GF-D8 (cell line): ENCODE results near the gene SCARB1.

Experiments used
- DNase-seq: peaks from one replicate; lab custom pipeline; 2025; lab: John Stamatoyannopoulos, UW

Gene SCARB1

DNA sequence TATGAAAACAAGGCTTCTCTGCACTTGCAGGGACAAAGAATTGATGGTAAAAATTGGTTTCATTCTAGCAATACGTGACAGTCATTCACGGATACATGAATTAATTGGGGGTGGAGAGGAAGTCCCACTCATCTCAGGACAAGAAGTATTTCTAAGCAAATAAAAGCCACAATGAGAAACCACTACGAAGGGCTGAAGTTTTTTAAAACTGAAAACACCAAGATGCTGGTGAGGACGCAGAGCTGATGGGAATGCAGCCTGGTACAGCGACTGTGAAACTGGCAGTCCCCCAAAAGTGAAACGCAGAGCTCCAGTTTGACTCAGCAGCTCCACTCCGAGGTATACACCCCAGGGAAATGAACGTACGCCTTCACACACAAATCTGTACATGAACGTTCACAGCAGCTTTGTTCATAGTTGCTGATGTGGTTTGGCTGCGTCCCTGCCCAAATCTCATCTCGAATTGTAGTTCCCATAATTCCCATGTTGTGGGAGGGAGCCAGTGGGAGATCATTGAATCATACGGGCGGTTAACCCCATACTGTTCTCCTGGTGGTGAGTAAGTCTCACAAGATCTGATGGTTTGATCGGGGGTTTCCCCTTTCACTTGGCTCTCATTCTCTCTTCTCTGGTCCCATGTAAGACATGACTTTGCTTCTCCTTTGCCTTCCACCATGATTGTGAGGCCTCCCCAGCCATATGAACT lies 89.0 kb downstream of the SCARB1 start:
- peak; percentile 30 for DNase-seq

- DNase-seq: peak; percentile 67
Measured at GRCh38 chr12:124774054-124774461, 89.6 kb downstream of the SCARB1 start.

GRCh38 chr12:124772289-124773170 lies 91.1 kb downstream of the SCARB1 start:
- no peak for DNase-seq

GRCh38 chr12:124771462-124772288 lies 92.0 kb downstream of the SCARB1 start:
- DNase-seq: no peak

DNA sequence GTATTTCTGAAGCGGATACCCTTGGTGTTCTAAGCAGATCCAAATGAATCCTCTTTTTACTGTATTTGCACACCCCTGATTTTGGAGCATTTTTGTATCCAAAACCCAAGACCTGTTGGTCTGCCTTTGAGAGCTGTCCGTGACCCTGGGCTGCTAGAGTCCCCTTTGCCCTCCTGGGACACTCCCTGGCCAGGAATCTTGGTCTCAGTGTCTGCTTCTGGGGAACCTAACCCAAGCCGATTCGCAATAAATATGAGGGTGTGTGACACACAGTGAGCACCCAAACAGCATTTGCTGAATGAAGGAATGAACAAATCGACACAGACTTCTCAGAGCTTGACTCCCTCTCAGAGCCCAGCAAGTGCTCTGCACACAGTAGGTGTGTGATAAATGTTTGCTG lies 92.9 kb downstream of the SCARB1 start:
- DNase-seq: no peak

DNA sequence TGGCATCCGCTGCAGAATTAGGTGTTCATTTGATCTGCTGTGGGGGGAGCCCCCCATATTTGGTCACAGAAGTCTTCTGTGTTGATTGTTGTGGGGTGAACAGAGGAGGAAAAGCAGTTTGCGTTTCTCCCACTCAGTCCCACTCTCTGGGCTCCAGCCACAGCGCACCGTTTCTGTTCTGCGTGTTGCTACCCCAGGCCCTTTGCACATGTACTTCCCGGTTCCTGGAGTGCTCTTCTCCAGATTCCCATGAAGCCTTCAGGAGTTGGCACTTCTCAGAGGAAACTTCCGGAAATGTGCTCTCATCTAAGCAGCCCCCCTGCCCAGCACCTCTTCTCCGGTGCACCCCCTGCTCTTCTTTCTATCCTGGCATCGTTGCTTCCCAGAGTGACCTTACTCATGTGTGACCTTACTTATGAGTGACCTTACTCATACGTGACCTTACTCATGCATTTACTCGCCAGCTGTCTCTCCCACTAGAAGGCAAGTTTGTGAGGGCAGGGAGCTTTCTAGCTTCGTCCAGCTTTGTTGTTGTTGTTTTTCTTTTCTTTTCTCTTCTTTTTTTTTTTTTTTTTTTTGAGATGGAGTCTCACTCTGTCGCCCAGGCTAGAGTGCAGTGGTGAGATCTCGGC lies 93.7 kb downstream of the SCARB1 start:
- DNase-seq: no peak

GRCh38 chr12:124769163-124769530 lies 94.5 kb downstream of the SCARB1 start:
- DNase-seq: no peak

DNA sequence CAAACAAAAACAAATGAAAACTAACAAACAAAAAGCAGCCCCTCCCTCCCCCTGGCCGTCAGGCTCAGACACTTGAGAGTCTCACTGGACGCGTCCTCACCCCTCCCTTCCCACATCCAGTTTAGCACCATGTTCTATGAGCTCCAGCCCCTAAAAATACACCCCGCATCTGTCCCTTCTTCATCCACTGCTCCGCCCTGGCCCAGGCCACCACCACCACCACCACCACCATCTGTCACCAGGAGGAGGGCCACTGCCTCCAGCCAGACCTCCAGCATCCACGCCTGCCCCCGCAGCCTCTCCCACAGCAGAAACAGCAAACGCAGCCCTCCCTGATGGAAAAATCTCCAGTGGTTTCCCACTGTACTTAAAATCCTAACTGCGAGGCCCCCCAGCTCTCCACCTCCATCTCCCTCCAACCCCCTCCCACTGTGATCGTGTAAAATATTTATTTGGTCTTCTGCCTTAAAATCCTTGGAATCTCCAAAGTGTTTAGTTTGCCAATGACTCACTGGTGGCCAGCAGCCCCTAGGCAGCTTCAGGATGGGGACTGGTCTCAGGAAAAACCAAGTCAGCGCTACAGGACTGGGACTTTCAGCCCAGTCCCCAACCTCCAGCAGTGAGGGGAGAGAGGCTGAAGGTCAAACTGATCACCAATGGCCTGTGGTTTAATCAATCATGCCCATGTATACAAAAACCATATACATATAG lies 95.1 kb downstream of the SCARB1 start:
- no peak for DNase-seq

DNA sequence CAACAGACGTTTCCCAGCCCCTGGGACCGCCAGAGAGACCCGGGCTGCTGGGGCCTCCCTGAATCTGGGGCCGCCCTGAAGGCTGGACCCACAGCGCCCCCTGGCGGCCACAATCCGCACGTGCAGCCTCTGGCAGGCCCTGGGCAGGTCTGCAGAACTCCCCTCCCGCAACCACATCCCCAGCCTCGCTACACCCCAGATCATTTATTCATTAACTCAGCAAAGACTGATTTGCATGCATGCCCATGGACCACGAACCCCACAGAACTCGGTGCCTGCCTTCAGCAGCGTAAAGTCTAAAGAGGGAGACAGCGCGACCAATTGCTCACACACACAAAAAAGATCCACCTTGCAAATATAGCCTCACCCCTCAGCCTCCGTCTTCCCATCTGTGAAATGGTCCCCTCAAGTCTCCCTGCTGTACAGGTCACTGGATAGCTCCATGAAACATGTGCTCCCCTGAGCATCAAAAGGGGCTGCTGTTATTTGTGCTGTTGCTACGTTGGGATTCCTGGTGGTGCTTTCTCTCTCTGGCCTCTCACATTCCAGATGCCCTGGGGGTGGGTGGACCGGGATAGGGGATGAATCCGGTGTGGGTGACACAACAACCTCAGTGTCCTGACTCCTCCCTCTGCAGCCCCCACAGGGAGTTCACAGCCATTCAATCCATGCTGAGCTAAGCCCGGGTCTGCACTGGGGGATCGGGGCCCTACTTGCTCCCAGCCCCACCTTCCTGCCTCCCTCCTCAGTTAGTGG lies 96.4 kb downstream of the SCARB1 start:
- peak; percentile 24 for DNase-seq

DNA sequence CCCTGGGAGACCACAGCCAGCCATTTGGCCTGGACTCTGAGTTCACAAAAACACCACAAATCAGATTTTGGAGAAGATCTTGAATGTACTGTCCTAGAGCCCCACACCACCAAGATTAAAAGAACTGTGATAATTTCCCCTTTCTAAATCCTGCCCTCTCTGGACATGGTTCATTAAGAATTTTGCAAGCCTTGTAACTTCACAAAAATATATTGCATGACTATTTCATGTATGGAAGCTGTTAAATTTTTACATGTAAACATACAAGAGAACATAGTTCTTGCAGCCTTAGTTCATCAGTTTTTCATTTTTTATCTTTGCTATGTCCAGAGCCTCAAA lies 97.0 kb downstream of the SCARB1 start:
- DNase-seq: no peak

- no peak for DNase-seq
Measured at GRCh38 chr12:124765581-124766489, 97.8 kb downstream of the SCARB1 start.

DNA sequence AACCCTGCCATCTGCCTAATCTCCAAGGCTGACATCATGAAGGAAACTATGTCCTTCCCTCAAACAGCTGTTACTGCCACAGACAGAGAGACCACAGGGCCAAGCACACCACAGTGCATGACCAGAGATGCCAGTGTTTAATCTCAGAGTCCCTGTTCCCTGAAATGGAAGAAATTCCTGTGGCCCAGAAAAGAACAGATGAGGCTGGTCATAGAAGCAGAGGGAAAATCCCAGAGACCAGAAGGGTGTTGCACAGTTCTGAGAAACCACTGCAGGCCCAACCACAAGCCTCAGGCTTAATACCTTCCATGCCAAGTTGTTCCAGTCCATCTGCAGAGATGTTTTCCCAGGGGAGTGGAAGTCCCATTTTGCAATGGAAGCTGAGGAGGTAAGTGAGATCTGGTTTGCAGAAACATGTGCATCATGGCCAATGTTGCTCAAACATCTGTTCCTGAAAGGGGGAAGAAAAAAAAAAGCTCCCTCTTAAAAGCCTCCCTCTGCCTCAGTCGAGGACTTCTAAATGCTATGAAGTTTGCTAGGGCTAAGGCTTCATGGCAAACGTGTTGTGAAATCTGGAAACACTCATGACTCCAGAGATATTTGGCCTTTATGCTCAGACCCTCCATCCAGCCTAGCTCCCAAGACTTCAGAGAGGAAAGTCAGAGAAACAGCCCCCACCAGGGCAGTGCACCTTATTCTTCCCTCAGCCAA lies 98.6 kb downstream of the SCARB1 start:
- peak; percentile 44 for DNase-seq

DNA sequence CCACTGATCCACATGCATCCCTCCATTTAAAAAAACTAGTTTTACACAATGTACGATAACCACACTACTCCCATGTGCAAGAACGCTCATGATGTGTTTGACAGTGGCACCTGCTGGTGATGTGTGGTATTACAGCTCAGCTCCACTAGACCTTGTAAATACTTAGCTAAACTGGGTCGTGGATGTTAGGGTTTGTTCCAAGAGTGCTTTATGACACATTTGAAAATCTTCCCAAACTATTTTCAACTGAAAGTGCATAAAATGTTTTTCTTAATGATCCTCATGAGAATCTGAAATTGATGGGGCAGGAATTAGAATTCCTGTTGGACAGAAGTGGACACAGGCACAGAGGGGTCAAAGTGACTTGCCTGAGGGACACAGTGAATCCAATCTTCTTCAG lies 99.2 kb downstream of the SCARB1 start:
- no peak for DNase-seq

DNA sequence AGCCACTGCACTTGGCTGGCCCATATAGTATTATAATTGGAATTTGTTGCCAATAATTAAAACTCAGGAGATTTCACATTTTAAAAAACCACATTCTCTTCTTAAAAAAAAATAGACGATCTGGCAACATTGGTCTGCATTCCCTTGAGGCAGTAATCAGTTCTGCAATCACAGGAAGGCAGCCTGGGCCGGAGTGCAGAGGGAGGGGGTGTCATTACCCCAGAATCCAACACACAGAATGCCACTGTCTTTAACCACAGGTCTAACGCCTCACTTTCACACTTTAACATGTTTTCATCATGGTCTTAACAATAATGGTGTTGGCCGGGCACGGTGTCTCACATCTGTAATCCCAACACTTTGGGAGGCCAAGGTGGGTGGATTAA lies 100.1 kb downstream of the SCARB1 start:
- no peak for DNase-seq

DNA sequence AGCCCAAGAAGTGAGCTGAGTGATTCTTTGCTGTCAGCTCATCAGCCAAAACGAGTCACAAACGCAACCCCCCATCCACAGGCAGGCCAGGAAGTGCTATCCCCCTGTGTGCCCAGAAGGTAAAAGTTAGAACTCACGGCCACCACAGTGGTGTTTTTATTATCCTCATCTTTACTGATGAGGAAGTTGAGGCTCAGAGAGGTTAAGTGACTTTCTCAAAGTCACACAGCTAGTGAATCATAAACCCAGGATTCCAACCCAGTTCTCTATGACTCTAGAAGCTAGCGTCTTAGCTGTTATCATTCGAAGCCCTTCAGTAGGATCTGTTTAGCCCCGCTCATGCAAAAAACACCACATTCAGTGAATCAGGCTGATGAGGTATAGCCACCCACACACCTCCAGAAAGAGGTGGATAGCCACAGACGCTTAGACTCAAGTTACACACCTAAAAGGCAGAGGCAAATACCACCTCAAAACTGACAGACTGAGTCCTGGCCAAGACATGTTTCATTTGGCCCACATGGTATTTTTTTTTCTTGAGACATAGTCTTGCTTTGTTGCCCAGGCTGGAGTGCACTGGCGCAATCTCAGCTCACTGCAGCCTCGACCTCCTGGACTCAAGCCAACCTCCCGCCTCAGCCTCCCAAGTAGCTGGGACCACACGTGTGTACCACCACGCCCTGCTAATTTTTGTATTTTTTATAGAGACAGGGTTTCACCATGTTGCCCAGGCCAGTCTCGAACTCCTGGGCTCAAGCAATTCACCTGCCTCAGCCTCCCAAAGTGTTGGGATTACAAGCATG lies 100.7 kb downstream of the SCARB1 start:
- DNase-seq: no peak

- DNase-seq: no peak
Measured at GRCh38 chr12:124762384-124762783, 101.3 kb downstream of the SCARB1 start.

- no peak for DNase-seq
Measured at GRCh38 chr12:124761871-124762270, 101.8 kb downstream of the SCARB1 start.

DNA sequence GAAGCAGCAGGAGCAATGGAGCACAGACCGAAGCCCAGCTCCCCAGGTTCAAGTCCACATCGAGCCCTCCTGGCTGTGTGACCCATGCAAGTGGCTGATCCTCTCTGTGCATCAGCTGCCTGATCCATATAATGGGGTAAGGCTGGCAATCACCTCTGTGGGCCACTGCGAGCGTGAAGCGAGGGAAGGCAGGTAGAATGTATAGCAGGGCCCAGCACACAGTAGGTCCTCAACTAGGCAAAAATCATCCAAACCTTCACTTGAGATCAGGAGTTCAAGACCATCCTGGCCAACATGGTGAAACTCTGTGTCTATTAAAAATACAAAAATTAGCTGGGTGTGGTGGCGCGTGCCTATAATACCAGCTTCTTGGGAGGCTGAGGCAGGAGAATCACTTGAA lies 102.6 kb downstream of the SCARB1 start:
- DNase-seq: no peak
